Sigmoid colon (tissue), 3 donors: Measurements from ENCODE around the gene VAMP1.

Experiments used
- POLR2A ChIP-seq, 2 donors: fragments of 450-650 bp; IDR thresholded peaks; one replicate each; pipeline ENCODE4 v1.6.1; 2016; ENCODE audit warnings: antibody characterized with exemption in 2 of 2, mild to moderate bottlenecking in 2 of 2, moderate library complexity in 2 of 2
- TF ChIP-seq, protein P1 (sequence below), 4 experiments: fragments of 450-650 bp in 3 of 4; fragments of 200-600 bp in 1 of 4; IDR thresholded peaks; one replicate each; pipeline ENCODE4 v1.5.1; 2016 to 2019; ENCODE audit warnings: antibody characterized with exemption in 4 of 4, mild to moderate bottlenecking in 3 of 4, moderate library complexity in 2 of 4

- TF ChIP-seq POLR2A (IDR thresholded peaks at IDR 0.05): no peak
- TF ChIP-seq, protein P1, sequence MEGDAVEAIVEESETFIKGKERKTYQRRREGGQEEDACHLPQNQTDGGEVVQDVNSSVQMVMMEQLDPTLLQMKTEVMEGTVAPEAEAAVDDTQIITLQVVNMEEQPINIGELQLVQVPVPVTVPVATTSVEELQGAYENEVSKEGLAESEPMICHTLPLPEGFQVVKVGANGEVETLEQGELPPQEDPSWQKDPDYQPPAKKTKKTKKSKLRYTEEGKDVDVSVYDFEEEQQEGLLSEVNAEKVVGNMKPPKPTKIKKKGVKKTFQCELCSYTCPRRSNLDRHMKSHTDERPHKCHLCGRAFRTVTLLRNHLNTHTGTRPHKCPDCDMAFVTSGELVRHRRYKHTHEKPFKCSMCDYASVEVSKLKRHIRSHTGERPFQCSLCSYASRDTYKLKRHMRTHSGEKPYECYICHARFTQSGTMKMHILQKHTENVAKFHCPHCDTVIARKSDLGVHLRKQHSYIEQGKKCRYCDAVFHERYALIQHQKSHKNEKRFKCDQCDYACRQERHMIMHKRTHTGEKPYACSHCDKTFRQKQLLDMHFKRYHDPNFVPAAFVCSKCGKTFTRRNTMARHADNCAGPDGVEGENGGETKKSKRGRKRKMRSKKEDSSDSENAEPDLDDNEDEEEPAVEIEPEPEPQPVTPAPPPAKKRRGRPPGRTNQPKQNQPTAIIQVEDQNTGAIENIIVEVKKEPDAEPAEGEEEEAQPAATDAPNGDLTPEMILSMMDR (IDR thresholded peaks at IDR 0.05): no peak
These were observed 53.9 kb downstream of the VAMP1 start for GRCh38 chr12:6416596-6416995.
